SK-N-SH (cell line): ENCODE measurements around the gene LRP5.

Experiments used
- CTCF ChIP-seq: fragments of 200-600 bp; sonication (generic); IDR thresholded peaks from 2 replicates; pipeline ENCODE4 v1.6.1; 2017; ENCODE audit warnings: antibody characterized with exemption, mild to moderate bottlenecking, moderate library complexity
- JUND ChIP-seq: IDR thresholded peaks from 2 replicates; pipeline ENCODE4 v1.4.0; 2012
- SMC3 ChIP-seq: IDR thresholded peaks from 2 replicates; pipeline ENCODE4 v1.6.1; 2012; ENCODE audit warnings: low read depth, low read length, improper control_type of control experiment

GRCh38 chr11:68302256-68302655, 10.1 kb upstream of the LRP5 start:
- TF ChIP-seq CTCF (no peak), SMC3 (no peak), JUND (no peak)
